OCI-LY7 (cell line): ENCODE results near the gene CANT1. TPM values are rescaled to one million over a fixed set of nuclear protein-coding genes. Genes with fewer than 3 reads are reported as not detected.

ENCODE experiments used
- BruUV-seq: library from RNA; stranded (reverse); fragments of 400-500 nt; replicated peaks from 2 replicates; lab custom pipeline; 2021; lab: Mats Ljungman, UMichigan
- CTCF ChIA-PET: fragments of 300-600 bp; sonication (Branson Sonifier 250); formaldehyde crosslinking; loops from one replicate; lab custom pipeline; 2022; ENCODE audit warnings: antibody characterized with exemption; ENCODE audit not compliant: unreplicated experiment; lab: Charles Lee
- POLR2A ChIA-PET: fragments of 300-600 bp; sonication (Branson Sonifier 250); formaldehyde crosslinking; loops from one replicate; lab custom pipeline; 2022; ENCODE audit warnings: antibody characterized with exemption; lab: Charles Lee
- DNase-seq: peaks from one replicate; pipeline ENCODE4 v3.0.0-alpha.2; 2015; ENCODE audit warnings: low spot score
- H2AFZ ChIP-seq: fragments of 200-600 bp; sonication (generic), shearing (Covaris generic); 2 replicates; pipeline ENCODE4 v1.6.1; 2014; ENCODE audit warnings: mild to moderate bottlenecking, antibody characterized with exemption, low read length, moderate library complexity
- H3K27ac ChIP-seq: fragments of 200-600 bp; sonication (generic); 2 replicates; pipeline ENCODE4 v1.5.1; 2014; ENCODE audit warnings: mixed run types, low read depth, mild to moderate bottlenecking, moderate library complexity, low read length, inconsistent platforms; ENCODE audit not compliant: poor library complexity, severe bottlenecking
- H3K36me3 ChIP-seq: fragments of 200-600 bp; sonication (generic); 2 replicates; pipeline ENCODE4 v1.6.1; 2014; ENCODE audit warnings: mild to moderate bottlenecking, antibody characterized with exemption, low read length, moderate library complexity, mixed read lengths; ENCODE audit not compliant: insufficient read depth
- H3K4me1 ChIP-seq: fragments of 200-600 bp; sonication (generic); 2 replicates; pipeline ENCODE4 v1.5.1; 2014; ENCODE audit warnings: mild to moderate bottlenecking, low read length; ENCODE audit not compliant: insufficient read depth, poor library complexity, severe bottlenecking
- H3K4me2 ChIP-seq: fragments of 200-600 bp; sonication (generic); 2 replicates; pipeline ENCODE4 v1.6.1; 2014; ENCODE audit warnings: mild to moderate bottlenecking, low read length
- H3K4me3 ChIP-seq: fragments of 200-600 bp; sonication (generic); 2 replicates; pipeline ENCODE4 v1.5.1; 2014; ENCODE audit warnings: mild to moderate bottlenecking, low read depth, low read length; ENCODE audit not compliant: poor library complexity, severe bottlenecking
- H3K79me2 ChIP-seq: fragments of 200-600 bp; sonication (generic); 2 replicates; pipeline ENCODE4 v1.6.1; 2016; ENCODE audit warnings: low read depth, mild to moderate bottlenecking, low read length, moderate library complexity, mixed read lengths; ENCODE audit not compliant: insufficient read depth
- H3K9me2 ChIP-seq: fragments of 200-600 bp; sonication (generic); 2 replicates; pipeline ENCODE4 v1.6.1; 2016; ENCODE audit warnings: mild to moderate bottlenecking, low read length, mixed read lengths; ENCODE audit not compliant: insufficient read depth
- H3K9me3 ChIP-seq: fragments of 200-600 bp; sonication (generic); 2 replicates; pipeline ENCODE4 v1.6.1; 2014; ENCODE audit warnings: mild to moderate bottlenecking, mixed run types, low read length, mixed read lengths
- H4K20me1 ChIP-seq: fragments of 200-600 bp; sonication (generic); 2 replicates; pipeline ENCODE4 v1.6.1; 2014; ENCODE audit warnings: mild to moderate bottlenecking, antibody characterized with exemption, low read length, moderate library complexity, mixed read lengths; ENCODE audit not compliant: insufficient read depth
- CTCF ChIP-seq: fragments of 200-600 bp; sonication (generic); conservative IDR thresholded peaks from 2 replicates; pipeline ENCODE4 v1.5.1; 2014; ENCODE audit warnings: mild to moderate bottlenecking, antibody characterized with exemption, low read length, moderate library complexity, mixed read lengths
- EZH2phosphoT487 ChIP-seq: fragments of 200-600 bp; sonication (generic); IDR thresholded peaks from 2 replicates; pipeline ENCODE4 v1.6.1; 2018; ENCODE audit warnings: low read depth, borderline replicate concordance, mild to moderate bottlenecking, mixed run types, antibody characterized with exemption, low read length, moderate library complexity, mixed read lengths
- intact Hi-C: fragments of 100-400 bp; cut with micrococcal nuclease; formaldehyde crosslinking; loops from one replicate; pipeline ENCODE4 v1.10.0; 2022; ENCODE audit not compliant: unreplicated experiment
- total RNA-seq, 2 experiments: library from RNA; depleted of rRNA in 1 of 2; stranded (reverse); fragments of >200 nt in 1 of 2; shearing (Covaris generic) in 1 of 2; gene quantifications; 2 replicates each; pipeline ENCODE4 v1.2.3, GENCODE V29; 2014 to 2022

CANT1 gene
- total RNA-seq, 2 experiments from 2014 or later = 37.2 to 60.5 TPM

- intact Hi-C loops = no loop called here
- no peak overlapping the region for H3K4me3 ChIP-seq
- no peak overlapping the region for H2AFZ ChIP-seq
- BruUV-seq = no TSS peak
- H3K4me1 ChIP-seq = no peaks in the 10 kb centered on the region
- H3K9me3 ChIP-seq = no peaks in the 10 kb centered on the region
- no peak overlapping the region for H3K27ac ChIP-seq
- no peaks in the 10 kb centered on the region for H4K20me1 ChIP-seq
- H3K79me2 ChIP-seq = no peaks in the 10 kb centered on the region
- no peaks in the 10 kb centered on the region for H3K36me3 ChIP-seq
- no peak for TF ChIP-seq CTCF
- TF ChIP-seq EZH2phosphoT487 = no peak
- ChIA-PET CTCF (no interaction called here), POLR2A (interaction anchor here (0.6 kb wide), 1 partner anchor 1689 kb away, joined by 5 read pairs; no protein-coding TSS in a partner anchor)
- H3K4me2 ChIP-seq = no peak overlapping the region
- H3K9me2 ChIP-seq = no peaks in the 10 kb centered on the region
- no peak for DNase-seq
These were observed 53.3 kb downstream of the CANT1 start for GRCh38 chr17:78956254-78956653.

- Histone ChIP-seq H3K4me2 (no peak overlapping the region), H3K79me2 (no peaks in the 10 kb centered on the region), H2AFZ (no peak overlapping the region), H3K27ac (no peak overlapping the region), H3K9me2 (no peaks in the 10 kb centered on the region), H3K36me3 (no peaks in the 10 kb centered on the region), H3K4me1 (no peaks in the 10 kb centered on the region), H3K9me3 (no peaks in the 10 kb centered on the region), H3K4me3 (no peak overlapping the region), H4K20me1 (no peaks in the 10 kb centered on the region)
- TF ChIP-seq CTCF (no peak), EZH2phosphoT487 (no peak)
- no peak for DNase-seq
- CTCF ChIA-PET = no interaction called here
- POLR2A ChIA-PET = interaction anchor here (0.6 kb wide), 1 partner anchor 1655 kb away, joined by 3 read pairs; no protein-coding TSS in a partner anchor
- BruUV-seq = no TSS peak
- intact Hi-C loops = no loop called here
These were observed 54.9 kb downstream of the CANT1 start for GRCh38 chr17:78954684-78955083.
